HCT116 (cell line): ENCODE data around the gene SLC16A10. TPM values are rescaled to one million over a fixed set of nuclear protein-coding genes. Genes with fewer than 3 reads are reported as not detected.

Source experiments
- ATAC-seq: fragments of 200-7000 bp; cut with Tn5 transposase; 2 replicates; pipeline ENCODE4 v1.9.1; 2020; ENCODE audit warnings: mild to moderate bottlenecking, moderate library complexity
- BruUV-seq: library from RNA; stranded (reverse); fragments of 400-500 nt; replicated peaks from 2 replicates; lab custom pipeline; 2021; lab: Mats Ljungman, UMichigan
- CTCF ChIA-PET: fragments of 300-600 bp; sonication (Branson Sonifier 250); formaldehyde crosslinking; loops from one replicate; lab custom pipeline; 2021; ENCODE audit warnings: antibody characterized with exemption; lab: Charles Lee
- POLR2A ChIA-PET: fragments of 300-600, 350-600 bp; sonication (Branson Sonifier 250); formaldehyde crosslinking; loops from one replicate; lab custom pipeline; 2021; ENCODE audit warnings: antibody characterized with exemption; lab: Charles Lee
- RAD21 ChIA-PET, 2 experiments: fragments of 300-600 bp; sonication (Branson Sonifier 250); formaldehyde crosslinking; loops; one replicate each; lab custom pipeline; 2023; ENCODE audit warnings: low total read pairs in 2 of 2; ENCODE audit not compliant: uncharacterized antibody in 2 of 2, unreplicated experiment in 2 of 2, low non-redundant PET in 1 of 2; lab: Charles Lee
- DNase-seq: peaks from one replicate; pipeline ENCODE4 v3.0.0-alpha.2; 2010; ENCODE audit warnings: low read depth, low spot score
- H2AFZ ChIP-seq: fragments of 200-600 bp; shearing (Covaris generic), sonication (generic); 2 replicates; pipeline ENCODE4 v1.6.1; 2017; ENCODE audit warnings: low read depth, mixed run types, mixed read lengths, antibody characterized with exemption, low read length; ENCODE audit not compliant: poor library complexity, severe bottlenecking
- H3K27ac ChIP-seq: 2 replicates; pipeline ENCODE4 v1.5.1; 2012; ENCODE audit warnings: low read depth, low read length
- H3K27me3 ChIP-seq: fragments of 200-600 bp; sonication (generic); 2 replicates; pipeline ENCODE4 v1.6.1; 2016; ENCODE audit warnings: mixed run types, low read length, mixed read lengths; ENCODE audit not compliant: insufficient read depth
- H3K36me3 ChIP-seq, 2 experiments: fragments of 200-500 bp in 1 of 2; fragments of 200-600 bp in 1 of 2; sonication (Bioruptor generic) in 1 of 2; sonication (generic) in 1 of 2; 2 replicates each; pipeline versions ENCODE4 v1.5.1 to v1.6.1; 2014 to 2016; ENCODE audit warnings: low read length in 2 of 2, inconsistent platforms in 1 of 2, mixed read lengths in 1 of 2, mixed run types in 1 of 2; ENCODE audit not compliant: insufficient read depth in 2 of 2, control insufficient read depth in 1 of 2
- H3K4me1 ChIP-seq, 2 experiments: fragments of 200-600 bp in 1 of 2; sonication (generic) in 1 of 2; 2 replicates each; pipeline versions ENCODE4 v1.5.1 to v1.6.1; 2012 to 2017; ENCODE audit warnings: low read length in 2 of 2, inconsistent platforms in 1 of 2, mild to moderate bottlenecking in 1 of 2, mixed read lengths in 1 of 2, mixed run types in 1 of 2, moderate library complexity in 1 of 2; ENCODE audit not compliant: insufficient read depth in 2 of 2, control insufficient read depth in 1 of 2
- H3K4me2 ChIP-seq: fragments of 200-600 bp; sonication (generic); 2 replicates; pipeline ENCODE4 v1.6.1; 2017; ENCODE audit warnings: mixed run types, low read length, mixed read lengths
- H3K4me3 ChIP-seq, 2 experiments: fragments of 200-600 bp in 1 of 2; sonication (generic) in 1 of 2; replicated peaks in 1 of 2; 2 replicates each; pipeline ENCODE4 v1.5.1; 2011 to 2016; ENCODE audit warnings: low read length in 2 of 2, control low read depth in 1 of 2, low read depth in 1 of 2, mild to moderate bottlenecking in 1 of 2, mixed read lengths in 1 of 2, mixed run types in 1 of 2
- H3K79me2 ChIP-seq: fragments of 200-600 bp; sonication (generic); 2 replicates; pipeline ENCODE4 v1.6.1; 2017; ENCODE audit warnings: mild to moderate bottlenecking, mixed run types, low read length, moderate library complexity, mixed read lengths; ENCODE audit not compliant: insufficient read depth
- H3K9ac ChIP-seq: fragments of 200-600 bp; sonication (generic); 2 replicates; pipeline ENCODE4 v1.6.1; 2016; ENCODE audit warnings: low read length, mixed read lengths
- H3K9me2 ChIP-seq: fragments of 200-600 bp; sonication (generic), shearing (Covaris generic); 2 replicates; pipeline ENCODE4 v1.6.1; 2017; ENCODE audit warnings: mixed run types, mild to moderate bottlenecking, moderate library complexity; ENCODE audit not compliant: insufficient read depth
- H3K9me3 ChIP-seq, 2 experiments: fragments of 200-500 bp in 1 of 2; fragments of 200-600 bp in 1 of 2; sonication (Bioruptor generic) in 1 of 2; sonication (generic) in 1 of 2; 2 replicates each; pipeline ENCODE4 v1.6.1; 2014 to 2017; ENCODE audit warnings: low read length in 2 of 2, mixed read lengths in 2 of 2, inconsistent platforms in 1 of 2, low read depth in 1 of 2, mild to moderate bottlenecking in 1 of 2, mixed run types in 1 of 2, moderate library complexity in 1 of 2; ENCODE audit not compliant: control insufficient read depth in 1 of 2, insufficient read depth in 1 of 2
- H4K20me1 ChIP-seq: fragments of 200-600 bp; sonication (generic), shearing (Covaris generic); 2 replicates; pipeline ENCODE4 v1.6.1; 2017; ENCODE audit warnings: mixed run types, mild to moderate bottlenecking, moderate library complexity; ENCODE audit not compliant: insufficient read depth
- EGR1 ChIP-seq: IDR thresholded peaks from 2 replicates; pipeline ENCODE4 v1.6.1; 2012; ENCODE audit warnings: low read depth
- EZH2phosphoT487 ChIP-seq: fragments of 200-600 bp; IDR thresholded peaks from 2 replicates; pipeline ENCODE4 v1.6.1; 2018; ENCODE audit warnings: antibody characterized with exemption, borderline replicate concordance
- JUND ChIP-seq: IDR thresholded peaks from 2 replicates; pipeline ENCODE4 v1.6.1; 2012
- SP1 ChIP-seq: IDR thresholded peaks from 2 replicates; pipeline ENCODE4 v1.6.1; 2012; ENCODE audit warnings: low read depth
- TCF7L2 ChIP-seq: IDR thresholded peaks from 2 replicates; pipeline ENCODE4 v1.7.0; 2011; ENCODE audit warnings: borderline replicate concordance, inconsistent platforms; ENCODE audit not compliant: insufficient read depth, insufficient read length; ENCODE audit errors: extremely low read depth
- intact Hi-C: fragments of 100-400 bp; cut with micrococcal nuclease; formaldehyde crosslinking; loops from 2 replicates; pipeline ENCODE4 v1.10.0; 2022
- total RNA-seq: library from RNA; stranded (reverse); gene quantifications from one replicate; pipeline ENCODE4 v1.2.1, GENCODE V29; 2021; ENCODE audit not compliant: unreplicated experiment
- TF ChIP-seq, protein P1 (sequence below): IDR thresholded peaks from 2 replicates; pipeline ENCODE4 v1.6.1; 2012

Gene SLC16A10
- total RNA-seq, 1 experiment from 2014 or later = 8.3 TPM

DNA sequence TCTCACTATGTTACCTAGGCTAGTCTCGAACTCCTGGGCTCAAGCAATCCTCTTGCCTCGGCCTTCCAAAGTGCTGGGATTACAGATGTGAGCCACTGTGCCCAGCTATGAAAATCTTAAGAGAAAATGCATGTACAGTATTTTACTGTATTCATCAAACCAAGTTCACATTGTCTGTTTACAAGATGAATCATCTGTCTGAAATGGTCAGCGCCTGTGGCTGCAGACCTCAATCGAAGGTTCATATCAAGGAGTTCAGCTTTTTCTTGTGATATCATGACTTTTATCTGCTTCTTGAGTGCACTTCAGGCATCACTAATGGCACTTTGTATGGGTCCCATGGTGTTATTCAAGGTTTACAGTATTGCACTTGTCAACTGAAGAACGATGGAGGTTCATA is 155.1 kb downstream of the SLC16A10 start:
- Histone ChIP-seq H3K9ac (no peak overlapping the region), H4K20me1 (no peaks in the 10 kb centered on the region), H3K9me3 (no peaks in the 10 kb centered on the region), H3K27ac (no peak overlapping the region), H3K4me2 (no peak overlapping the region), H3K9me2 (no peaks in the 10 kb centered on the region), H3K36me3 (no peaks in the 10 kb centered on the region), H3K27me3 (no peaks in the 10 kb centered on the region), H3K79me2 (no peaks in the 10 kb centered on the region)
- DNase-seq = no peak
- POLR2A ChIA-PET = no interaction called here
- BruUV-seq = no TSS peak
- CTCF ChIA-PET = no interaction called here
- TF ChIP-seq JUND = no peak
- TF ChIP-seq, all 23 proteins: peak for 0
- intact Hi-C loops = no loop called here
- H2AFZ ChIP-seq = no peak overlapping the region
- H3K4me1 ChIP-seq = peaks cover 0 to 3% of the 10 kb centered on the region in 2 experiments; a peak in 1 of 4 replicates
- RAD21 ChIA-PET = no interaction called here
- ATAC-seq = no peak
- H3K4me3 ChIP-seq = no peak overlapping the region

DNA sequence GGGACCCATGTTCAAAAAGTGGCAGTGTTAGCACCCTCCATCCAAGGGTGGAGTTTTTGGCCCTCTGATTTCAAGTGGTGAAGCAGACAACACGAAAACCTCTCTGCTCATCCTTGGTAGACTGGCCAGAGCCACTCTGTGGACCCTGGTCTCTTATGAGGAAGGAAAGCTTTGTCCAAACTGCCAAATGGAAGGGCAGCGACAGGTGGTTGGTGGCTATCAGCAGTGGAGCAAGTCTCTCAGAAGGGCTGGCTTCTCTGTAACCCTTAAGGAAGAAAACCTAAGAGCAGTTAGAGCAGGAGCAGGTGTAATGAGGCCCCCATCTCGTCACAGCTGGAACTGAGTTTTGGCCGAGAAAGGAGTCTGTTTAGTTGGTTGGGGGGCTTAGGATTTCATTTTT is 155.8 kb downstream of the SLC16A10 start:
- no TSS peak for BruUV-seq
- Histone ChIP-seq H3K4me1 (peaks cover 0 to 3% of the 10 kb centered on the region in 2 experiments; a peak in 1 of 4 replicates), H3K27ac (no peak overlapping the region), H3K79me2 (no peaks in the 10 kb centered on the region)
- no peak for DNase-seq
- POLR2A ChIA-PET = no interaction called here
- no peak for TF ChIP-seq EGR1
- TF ChIP-seq, protein P1, sequence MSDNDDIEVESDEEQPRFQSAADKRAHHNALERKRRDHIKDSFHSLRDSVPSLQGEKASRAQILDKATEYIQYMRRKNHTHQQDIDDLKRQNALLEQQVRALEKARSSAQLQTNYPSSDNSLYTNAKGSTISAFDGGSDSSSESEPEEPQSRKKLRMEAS = no peak
- TF ChIP-seq TCF7L2 = no peak
- TF ChIP-seq SP1 = no peak
- TF ChIP-seq EZH2phosphoT487 = no peak
- TF ChIP-seq, all 23 proteins: peak for 0
- no peaks in the 10 kb centered on the region for H3K9me2 ChIP-seq
- H4K20me1 ChIP-seq = no peaks in the 10 kb centered on the region
- intact Hi-C loops = no loop called here
- H2AFZ ChIP-seq = no peak overlapping the region
- ATAC-seq = no peak
- H3K4me3 ChIP-seq = no peak overlapping the region
- no peaks in the 10 kb centered on the region for H3K36me3 ChIP-seq
- ChIA-PET CTCF (no interaction called here), RAD21 (no interaction called here)
- no peaks in the 10 kb centered on the region for H3K27me3 ChIP-seq
- no peak overlapping the region for H3K4me2 ChIP-seq
- no peak overlapping the region for H3K9ac ChIP-seq
- H3K9me3 ChIP-seq = no peaks in the 10 kb centered on the region
